ENCODE data around the gene TRAPPC8. TPM values are rescaled to one million over a fixed set of nuclear protein-coding genes. Genes with fewer than 3 reads are reported as not detected.
"Not testable (repeated sequence)": the region's sequence is repeated elsewhere in the genome, so short reads cannot be mapped to it uniquely, and the experiment has no call there.

The TRAPPC8 gene, protein sequence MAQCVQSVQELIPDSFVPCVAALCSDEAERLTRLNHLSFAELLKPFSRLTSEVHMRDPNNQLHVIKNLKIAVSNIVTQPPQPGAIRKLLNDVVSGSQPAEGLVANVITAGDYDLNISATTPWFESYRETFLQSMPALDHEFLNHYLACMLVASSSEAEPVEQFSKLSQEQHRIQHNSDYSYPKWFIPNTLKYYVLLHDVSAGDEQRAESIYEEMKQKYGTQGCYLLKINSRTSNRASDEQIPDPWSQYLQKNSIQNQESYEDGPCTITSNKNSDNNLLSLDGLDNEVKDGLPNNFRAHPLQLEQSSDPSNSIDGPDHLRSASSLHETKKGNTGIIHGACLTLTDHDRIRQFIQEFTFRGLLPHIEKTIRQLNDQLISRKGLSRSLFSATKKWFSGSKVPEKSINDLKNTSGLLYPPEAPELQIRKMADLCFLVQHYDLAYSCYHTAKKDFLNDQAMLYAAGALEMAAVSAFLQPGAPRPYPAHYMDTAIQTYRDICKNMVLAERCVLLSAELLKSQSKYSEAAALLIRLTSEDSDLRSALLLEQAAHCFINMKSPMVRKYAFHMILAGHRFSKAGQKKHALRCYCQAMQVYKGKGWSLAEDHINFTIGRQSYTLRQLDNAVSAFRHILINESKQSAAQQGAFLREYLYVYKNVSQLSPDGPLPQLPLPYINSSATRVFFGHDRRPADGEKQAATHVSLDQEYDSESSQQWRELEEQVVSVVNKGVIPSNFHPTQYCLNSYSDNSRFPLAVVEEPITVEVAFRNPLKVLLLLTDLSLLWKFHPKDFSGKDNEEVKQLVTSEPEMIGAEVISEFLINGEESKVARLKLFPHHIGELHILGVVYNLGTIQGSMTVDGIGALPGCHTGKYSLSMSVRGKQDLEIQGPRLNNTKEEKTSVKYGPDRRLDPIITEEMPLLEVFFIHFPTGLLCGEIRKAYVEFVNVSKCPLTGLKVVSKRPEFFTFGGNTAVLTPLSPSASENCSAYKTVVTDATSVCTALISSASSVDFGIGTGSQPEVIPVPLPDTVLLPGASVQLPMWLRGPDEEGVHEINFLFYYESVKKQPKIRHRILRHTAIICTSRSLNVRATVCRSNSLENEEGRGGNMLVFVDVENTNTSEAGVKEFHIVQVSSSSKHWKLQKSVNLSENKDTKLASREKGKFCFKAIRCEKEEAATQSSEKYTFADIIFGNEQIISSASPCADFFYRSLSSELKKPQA (N-terminal part only)
- total RNA-seq (2014; rRNA removed; shearing (Covaris generic)): 28.6 and 33.6 TPM in 2 replicates
- 14.2 and 21.3 TPM in 2 replicates for polyA plus RNA-seq (2014; cell fraction: nucleus; rRNA removed)

- peak; percentile 97 for DNase-seq (ENCODE audit: extremely low read depth, low read depth)
Observed at GRCh38 chr18:31942999-31943877, at the start of gene TRAPPC8. TRAPPC8 (minus strand) TSS chr18:31943128; CDS start chr18:31942764, 364 bp downstream.

DNA sequence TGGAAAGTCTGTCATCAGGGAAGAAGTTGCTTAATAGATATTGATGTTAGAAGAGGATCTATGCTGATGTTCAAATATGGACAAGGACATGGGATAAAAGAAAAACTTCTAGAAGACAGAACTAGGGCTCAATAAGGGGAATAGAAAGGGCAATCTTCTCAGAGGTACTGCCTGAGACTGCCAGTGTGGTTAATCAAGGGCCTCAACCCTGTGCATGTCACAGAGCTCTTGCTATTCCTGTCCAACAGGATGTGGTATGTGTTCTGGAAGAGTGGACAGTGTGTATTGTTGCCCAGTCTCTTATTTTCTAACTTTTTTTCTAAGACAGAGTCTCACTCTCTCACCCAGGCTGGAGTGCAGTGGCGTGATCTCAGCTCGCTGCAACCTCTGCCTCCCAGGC, 47.9 kb upstream of the TRAPPC8 start:
- no peak for DNase-seq (ENCODE audit: extremely low read depth, low read depth)

DNA sequence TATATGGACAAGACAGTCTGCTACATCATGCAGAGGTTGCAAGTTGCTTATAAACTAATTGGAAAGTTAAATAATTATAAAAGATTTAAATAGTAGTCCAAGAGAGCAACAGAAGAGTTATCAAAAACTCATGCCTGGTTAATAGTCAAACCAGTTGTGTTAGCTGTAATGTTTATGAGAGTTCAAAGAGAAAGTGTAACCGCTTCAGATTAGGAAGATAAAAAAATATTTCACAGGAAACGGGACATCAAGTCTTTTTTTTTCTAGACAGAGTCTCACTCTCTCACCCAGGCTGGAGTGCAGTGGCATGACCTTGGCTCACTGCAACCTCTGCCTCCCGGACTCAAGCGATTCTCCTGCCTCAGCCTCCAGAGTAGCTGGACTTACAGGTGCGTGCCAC, 41.0 kb upstream of the TRAPPC8 start:
- no peak for DNase-seq (ENCODE audit: extremely low read depth, low read depth)

GRCh38 chr18:31983020-31983419, 40.1 kb upstream of the TRAPPC8 start:
- no peak for DNase-seq (ENCODE audit: extremely low read depth, low read depth)

- DNase-seq (ENCODE audit: extremely low read depth, low read depth): no peak
Observed at GRCh38 chr18:31980863-31981262, 37.9 kb upstream of the TRAPPC8 start.

DNA sequence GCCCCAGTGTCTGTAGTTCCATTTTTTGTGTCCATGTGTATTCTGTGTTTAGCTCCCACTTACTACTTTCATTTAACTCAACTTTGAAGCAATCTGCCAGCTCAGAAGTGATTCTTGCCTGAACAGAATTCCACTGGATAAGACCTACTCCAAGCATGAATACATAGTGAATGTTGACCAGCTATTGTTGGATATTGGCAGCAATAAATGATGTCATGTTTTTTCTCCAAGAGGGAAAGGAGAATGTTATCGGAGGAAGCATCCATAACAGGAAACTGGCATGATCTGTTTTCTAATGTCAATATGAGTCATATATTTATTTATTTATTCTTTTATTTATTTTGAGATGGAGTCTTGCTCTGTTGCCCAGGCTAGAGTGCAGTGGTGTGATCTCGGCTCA, 36.8 kb upstream of the TRAPPC8 start:
- DNase-seq (ENCODE audit: extremely low read depth, low read depth): no peak

GRCh38 chr18:31978616-31979015, 35.7 kb upstream of the TRAPPC8 start:
- DNase-seq (ENCODE audit: extremely low read depth, low read depth): no peak

DNA sequence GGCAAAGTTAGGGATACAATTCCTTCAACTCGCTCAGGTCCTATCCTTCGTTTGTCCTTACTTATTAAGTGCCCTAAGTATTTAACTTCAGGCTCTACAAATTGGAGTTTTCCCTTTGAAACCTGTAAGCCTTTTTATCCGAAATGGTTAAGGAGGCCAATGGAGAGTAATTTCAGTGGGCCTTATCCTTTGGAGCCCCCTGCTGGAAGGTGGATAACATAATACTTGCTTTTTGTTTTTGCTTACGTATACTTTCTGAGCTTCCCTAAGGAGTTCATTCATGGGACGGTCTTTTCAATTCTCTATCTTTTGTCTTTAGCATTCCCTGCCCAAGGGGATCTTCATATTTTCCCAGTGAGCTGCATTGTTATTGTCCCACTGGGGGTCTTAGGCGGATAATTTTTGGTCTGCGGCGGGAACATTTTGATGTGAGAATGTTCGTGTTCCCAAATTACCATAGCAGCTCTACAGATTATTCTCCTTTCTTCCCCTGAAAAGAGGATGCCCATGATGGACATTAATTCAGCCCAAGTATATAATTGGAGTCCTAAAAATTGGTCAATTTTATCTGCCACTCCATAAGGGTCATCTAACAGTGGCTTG, 34.4 kb upstream of the TRAPPC8 start:
- DNase-seq (ENCODE audit: extremely low read depth, low read depth): peak; percentile 44

DNA sequence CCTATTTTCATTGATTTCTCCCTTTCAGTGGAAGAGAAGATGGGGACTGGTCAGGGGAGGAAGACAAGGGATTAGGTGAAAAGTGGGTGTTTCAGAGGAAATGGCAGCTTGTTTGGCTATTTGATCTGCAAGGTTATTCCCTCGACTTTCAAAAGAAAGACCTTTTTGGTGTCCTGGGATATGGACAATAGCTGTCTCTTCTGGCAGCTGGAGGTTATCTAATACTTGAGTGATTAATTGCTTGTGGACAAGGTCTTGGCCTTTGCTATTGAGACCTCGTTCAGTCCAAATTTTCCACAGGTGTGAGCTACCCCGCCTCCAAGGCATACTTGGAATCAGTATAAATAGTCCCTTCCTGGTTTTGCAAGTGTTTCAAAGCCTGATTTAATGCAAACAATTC, 33.3 kb upstream of the TRAPPC8 start:
- DNase-seq (ENCODE audit: extremely low read depth, low read depth): no peak

DNA sequence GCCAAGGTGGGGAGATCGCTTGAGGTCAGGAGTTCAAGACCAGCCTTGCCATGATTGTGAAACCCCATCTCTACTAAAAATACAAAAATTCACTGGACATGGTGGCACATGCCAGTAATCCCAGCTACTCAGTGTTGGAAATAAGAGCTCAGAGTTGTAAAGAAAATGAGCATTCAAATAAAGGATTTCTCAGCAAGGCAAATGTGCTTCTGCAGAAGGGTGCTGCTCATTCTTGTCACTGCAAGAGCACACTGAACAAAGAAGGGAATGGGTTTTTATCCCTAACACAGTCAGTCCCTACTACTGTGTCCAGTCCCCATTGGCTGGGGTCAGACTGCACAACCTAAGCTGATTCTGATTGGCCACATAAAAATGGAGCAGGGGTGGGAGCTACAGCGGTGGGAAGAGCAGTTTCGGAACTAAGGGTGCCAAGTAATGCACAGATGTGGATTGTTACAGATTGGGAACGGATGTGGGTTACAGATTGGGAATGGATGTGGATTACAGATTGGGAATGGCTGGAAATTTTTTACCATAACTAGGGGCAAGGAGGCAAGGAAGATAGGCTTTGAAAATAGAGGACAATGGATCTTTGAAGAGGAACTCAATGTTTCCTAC, 31.1 kb upstream of the TRAPPC8 start:
- no peak for DNase-seq (ENCODE audit: extremely low read depth, low read depth)

DNA sequence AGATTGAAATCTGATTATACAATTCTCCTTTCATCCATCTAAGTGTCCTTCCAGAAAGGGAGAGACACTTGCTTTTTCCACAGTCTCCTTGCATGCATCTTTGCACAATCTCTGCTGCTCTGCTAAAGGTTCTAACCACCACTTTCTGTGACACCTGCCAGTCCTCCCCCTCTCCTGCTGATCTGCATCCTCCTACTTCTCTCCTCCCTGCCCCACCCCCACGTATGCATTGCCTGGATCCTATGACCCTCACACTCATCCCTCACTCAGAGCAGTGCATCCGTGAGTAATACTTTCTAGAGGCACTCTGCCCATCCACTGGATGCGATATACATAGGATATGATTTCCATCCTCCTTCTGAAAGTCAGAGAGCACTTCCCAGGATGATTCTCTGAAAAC, 27.7 kb upstream of the TRAPPC8 start:
- DNase-seq (ENCODE audit: extremely low read depth, low read depth): no peak

- no peak for DNase-seq (ENCODE audit: extremely low read depth, low read depth)
Observed at GRCh38 chr18:31965316-31965970, 22.5 kb upstream of the TRAPPC8 start.

DNA sequence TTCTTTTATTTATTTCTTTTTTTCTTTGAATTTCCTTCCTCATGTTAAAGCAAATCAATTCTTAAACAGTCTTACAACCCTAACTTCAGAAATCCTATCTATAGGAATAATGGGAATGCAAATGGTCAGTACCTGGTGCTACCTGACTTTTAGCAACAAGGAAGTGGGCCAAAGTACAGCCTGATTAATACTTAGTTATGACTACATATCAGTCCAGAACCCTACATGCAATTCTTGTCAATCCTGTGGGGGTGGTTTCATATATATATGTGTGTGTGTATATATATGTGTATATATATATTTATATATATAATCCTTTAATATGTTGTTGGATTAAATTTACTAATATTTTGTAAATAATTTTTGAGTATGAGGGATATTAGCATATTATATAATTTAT, 14.8 kb upstream of the TRAPPC8 start:
- DNase-seq (ENCODE audit: extremely low read depth, low read depth): no peak

DNA sequence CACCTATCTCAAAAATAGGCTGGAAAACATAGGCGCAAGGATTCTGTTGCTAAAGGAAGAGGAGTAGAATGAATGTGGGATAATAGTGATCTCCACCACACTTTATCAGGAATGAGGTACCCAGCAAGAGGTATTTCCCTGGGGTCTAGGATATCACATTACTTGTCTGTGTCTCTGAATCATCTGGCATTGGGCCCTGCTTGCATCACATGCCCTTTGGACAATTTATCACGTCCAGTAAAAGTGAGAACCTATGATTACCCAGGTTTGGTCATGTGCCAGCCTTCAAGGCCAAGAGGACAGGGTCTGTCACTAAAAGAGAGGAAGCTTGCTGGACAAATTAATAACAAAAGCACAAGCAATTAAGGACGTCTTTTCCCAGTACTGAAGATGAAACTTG, 11.4 kb upstream of the TRAPPC8 start:
- DNase-seq (ENCODE audit: extremely low read depth, low read depth): peak; percentile 8

DNA sequence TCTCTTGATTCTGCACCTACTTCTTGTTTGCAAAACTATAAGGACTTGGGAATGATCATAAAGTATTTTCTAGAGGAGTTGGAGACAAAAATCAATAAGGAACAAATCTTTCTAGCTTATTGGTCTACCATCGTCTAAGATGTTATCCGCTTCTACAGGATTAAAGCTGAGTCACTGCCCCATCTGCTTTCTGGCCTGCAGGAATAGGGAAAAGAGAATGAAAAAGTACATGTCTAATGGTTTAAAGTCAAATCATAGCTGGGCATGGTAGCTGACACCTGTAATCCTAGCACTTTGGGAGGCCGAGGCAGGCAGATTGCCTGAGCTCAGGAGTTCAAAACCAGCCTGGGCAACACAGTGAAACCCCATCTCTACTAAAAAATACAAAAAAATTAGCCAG, 10.8 kb upstream of the TRAPPC8 start:
- not testable (repeated sequence) for DNase-seq (ENCODE audit: extremely low read depth, low read depth)

GRCh38 chr18:31952223-31952622, 9.3 kb upstream of the TRAPPC8 start:
- no peak for DNase-seq (ENCODE audit: extremely low read depth, low read depth)

GRCh38 chr18:31950583-31950982, 7.7 kb upstream of the TRAPPC8 start:
- DNase-seq (ENCODE audit: extremely low read depth, low read depth): no peak

GRCh38 chr18:31948349-31948748, 5.4 kb upstream of the TRAPPC8 start:
- not testable (repeated sequence) for DNase-seq (ENCODE audit: extremely low read depth, low read depth)
